PC-3 (cell line): ENCODE data around the gene SLC27A4.

ENCODE experiments used
- EZH2 ChIP-seq: fragments of 300-600 bp; sonication (generic); IDR thresholded peaks from one replicate; pipeline ENCODE4 v1.6.1; 2017; ENCODE audit warnings: antibody characterized with exemption, mild to moderate bottlenecking, low read length; ENCODE audit not compliant: unreplicated experiment
- EZH2phosphoT487 ChIP-seq: fragments of 300-600 bp; sonication (generic); IDR thresholded peaks from 2 replicates; pipeline ENCODE4 v1.6.1; 2018; ENCODE audit warnings: mild to moderate bottlenecking, antibody characterized with exemption, low read length, borderline replicate concordance
- TF ChIP-seq, protein P1 (sequence below): fragments of 300-600 bp; sonication (generic); conservative IDR thresholded peaks from 2 replicates; pipeline ENCODE4 v1.5.1; 2017; ENCODE audit warnings: antibody characterized with exemption, low read depth, mild to moderate bottlenecking, low read length

DNA sequence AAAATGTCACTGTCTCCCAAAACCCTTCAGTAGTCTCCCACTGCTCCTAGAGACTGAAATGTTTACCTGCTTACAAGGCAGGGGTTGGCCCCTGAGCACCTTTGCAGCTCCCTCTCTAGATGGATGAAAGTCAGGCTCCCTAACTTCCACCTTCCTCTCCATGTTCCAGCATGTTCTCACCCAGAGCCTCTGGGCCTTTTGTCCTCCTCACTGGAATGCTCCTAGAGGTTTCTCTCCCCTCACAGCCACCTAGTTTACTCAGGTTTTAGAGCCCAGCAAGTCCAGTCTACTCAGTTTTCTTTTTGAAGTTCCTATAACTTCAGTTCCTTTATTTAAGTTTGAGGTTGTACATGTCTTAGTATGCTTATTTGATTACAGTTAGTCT is 30.0 kb downstream of the SLC27A4 start:
- TF ChIP-seq, protein P1, sequence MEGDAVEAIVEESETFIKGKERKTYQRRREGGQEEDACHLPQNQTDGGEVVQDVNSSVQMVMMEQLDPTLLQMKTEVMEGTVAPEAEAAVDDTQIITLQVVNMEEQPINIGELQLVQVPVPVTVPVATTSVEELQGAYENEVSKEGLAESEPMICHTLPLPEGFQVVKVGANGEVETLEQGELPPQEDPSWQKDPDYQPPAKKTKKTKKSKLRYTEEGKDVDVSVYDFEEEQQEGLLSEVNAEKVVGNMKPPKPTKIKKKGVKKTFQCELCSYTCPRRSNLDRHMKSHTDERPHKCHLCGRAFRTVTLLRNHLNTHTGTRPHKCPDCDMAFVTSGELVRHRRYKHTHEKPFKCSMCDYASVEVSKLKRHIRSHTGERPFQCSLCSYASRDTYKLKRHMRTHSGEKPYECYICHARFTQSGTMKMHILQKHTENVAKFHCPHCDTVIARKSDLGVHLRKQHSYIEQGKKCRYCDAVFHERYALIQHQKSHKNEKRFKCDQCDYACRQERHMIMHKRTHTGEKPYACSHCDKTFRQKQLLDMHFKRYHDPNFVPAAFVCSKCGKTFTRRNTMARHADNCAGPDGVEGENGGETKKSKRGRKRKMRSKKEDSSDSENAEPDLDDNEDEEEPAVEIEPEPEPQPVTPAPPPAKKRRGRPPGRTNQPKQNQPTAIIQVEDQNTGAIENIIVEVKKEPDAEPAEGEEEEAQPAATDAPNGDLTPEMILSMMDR = no peak
- TF ChIP-seq EZH2 (no peak), EZH2phosphoT487 (no peak)
